Trophoblast cell (in vitro differentiated cells and primary cell): ENCODE data around the gene PRTN3.

Experiments
- DNase-seq, 2 donors: peaks; one replicate each; pipeline ENCODE4 v3.0.0-alpha.2; 2016
- H2AFZ ChIP-seq: 2 replicates; pipeline ENCODE4 v1.6.1; 2013; ENCODE audit warnings: low read length, moderate library complexity, mild to moderate bottlenecking; ENCODE audit not compliant: insufficient read depth, poor library complexity
- H2AK5ac ChIP-seq: 2 replicates; pipeline ENCODE4 v1.6.1; 2013; ENCODE audit warnings: mild to moderate bottlenecking, low read length
- H2BK120ac ChIP-seq: 2 replicates; pipeline ENCODE4 v1.6.1; 2013; ENCODE audit warnings: low read length, mild to moderate bottlenecking, moderate library complexity; ENCODE audit not compliant: insufficient read depth, poor library complexity
- H2BK12ac ChIP-seq: 2 replicates; pipeline ENCODE4 v1.6.1; 2013; ENCODE audit warnings: mild to moderate bottlenecking, low read length, moderate library complexity
- H2BK5ac ChIP-seq: 2 replicates; pipeline ENCODE4 v1.6.1; 2013; ENCODE audit warnings: low read length, low read depth, moderate library complexity, mild to moderate bottlenecking; ENCODE audit not compliant: poor library complexity
- H3K14ac ChIP-seq: 2 replicates; pipeline ENCODE4 v1.6.1; 2013; ENCODE audit warnings: mild to moderate bottlenecking, low read length
- H3K18ac ChIP-seq: 2 replicates; pipeline ENCODE4 v1.6.1; 2013; ENCODE audit warnings: mild to moderate bottlenecking, low read length
- H3K23ac ChIP-seq: 2 replicates; pipeline ENCODE4 v1.6.1; 2013; ENCODE audit warnings: low read length
- H3K27ac ChIP-seq: 2 replicates; pipeline ENCODE4 v1.5.1; 2013; ENCODE audit warnings: low read depth, mild to moderate bottlenecking, inconsistent platforms, low read length, moderate library complexity
- H3K27me3 ChIP-seq: 2 replicates; pipeline ENCODE4 v1.6.1; 2013; ENCODE audit warnings: inconsistent platforms, mild to moderate bottlenecking, low read length, moderate library complexity; ENCODE audit not compliant: insufficient read depth
- H3K36me3 ChIP-seq, 2 experiments: 1 replicate in 1 of 2; 2 replicates in 1 of 2; pipeline ENCODE4 v1.6.1; 2013; ENCODE audit warnings: low read length in 2 of 2, mild to moderate bottlenecking in 2 of 2, moderate library complexity in 1 of 2; ENCODE audit not compliant: insufficient read depth in 2 of 2, control insufficient read depth in 1 of 2
- H3K4ac ChIP-seq: 2 replicates; pipeline ENCODE4 v1.6.1; 2013; ENCODE audit warnings: low read depth, mild to moderate bottlenecking, low read length, moderate library complexity
- H3K4me1 ChIP-seq, 2 experiments: 1 replicate in 1 of 2; 2 replicates in 1 of 2; pipeline ENCODE4 v1.6.1; 2013; ENCODE audit warnings: low read length in 2 of 2, mild to moderate bottlenecking in 2 of 2, moderate library complexity in 1 of 2; ENCODE audit not compliant: insufficient read depth in 2 of 2, control insufficient read depth in 1 of 2
- H3K4me2 ChIP-seq: 2 replicates; pipeline ENCODE4 v1.6.1; 2013; ENCODE audit warnings: inconsistent platforms, mild to moderate bottlenecking, low read length, moderate library complexity
- H3K4me3 ChIP-seq: 2 replicates; pipeline ENCODE4 v1.5.1; 2013; ENCODE audit warnings: mild to moderate bottlenecking, low read depth, low read length, inconsistent platforms
- H3K79me1 ChIP-seq: one replicate; pipeline ENCODE4 v1.6.1; 2013; ENCODE audit warnings: low read length
- H3K79me2 ChIP-seq: 2 replicates; pipeline ENCODE4 v1.6.1; 2013; ENCODE audit warnings: low read length, mild to moderate bottlenecking; ENCODE audit not compliant: control insufficient read depth, insufficient read depth, poor library complexity
- H3K9ac ChIP-seq: 2 replicates; pipeline ENCODE4 v1.6.1; 2013; ENCODE audit warnings: mild to moderate bottlenecking, low read length
- H3K9me3 ChIP-seq: 2 replicates; pipeline ENCODE4 v1.6.1; 2013; ENCODE audit warnings: low read depth, mild to moderate bottlenecking, control low read depth, inconsistent platforms, low read length; ENCODE audit not compliant: insufficient read depth
- H4K12ac ChIP-seq: 2 replicates; pipeline ENCODE4 v1.6.1; 2013; ENCODE audit warnings: low read depth, mild to moderate bottlenecking, low read length, moderate library complexity
- H4K8ac ChIP-seq: 2 replicates; pipeline ENCODE4 v1.6.1; 2013; ENCODE audit warnings: low read depth, mild to moderate bottlenecking, low read length, moderate library complexity
- H4K91ac ChIP-seq: one replicate; pipeline ENCODE4 v1.6.1; 2013; ENCODE audit warnings: low read depth, mild to moderate bottlenecking, low read length, moderate library complexity
- WGBS: extraction: QIAGEN DNeasy Blood & Tissue Kit; methylation state at CpG from one replicate; pipeline ENCODE4 v1.1.7; 2013; ENCODE audit warnings: missing lambda C conversion rate; ENCODE audit not compliant: insufficient read length, insufficient coverage; ENCODE audit errors: extremely low coverage; 5-methylcytosine and 5-hydroxymethylcytosine counted together

Gene PRTN3

GRCh38 chr19:885536-886224 lies 44.9 kb downstream of the PRTN3 start:
- peaks cover 15% of the 10 kb centered on the region for H3K9me3 ChIP-seq
- H4K91ac ChIP-seq, result peak overlapping the region; percentile 58
- no peak overlapping the region for H3K4ac ChIP-seq
- H4K12ac ChIP-seq, result no peak overlapping the region
- no peak overlapping the region for H3K4me3 ChIP-seq
- WGBS, result no CpG with 5 or more reads among the region's 64 CpGs
- H2AK5ac ChIP-seq, result peak overlapping the region; percentile 11
- peaks cover 65 to 67% of the 10 kb centered on the region in 2 experiments for H3K36me3 ChIP-seq
- no peak overlapping the region for H2AFZ ChIP-seq
- no peak overlapping the region for H2BK5ac ChIP-seq
- peaks cover 2% of the 10 kb centered on the region for H3K79me2 ChIP-seq
- H4K8ac ChIP-seq, result no peak overlapping the region
- H3K14ac ChIP-seq, result peak overlapping the region; percentile 30
- no peaks in the 10 kb centered on the region for H3K27me3 ChIP-seq
- peak in 1 of 2 donors; percentile 34 for DNase-seq
- H3K79me1 ChIP-seq, result peaks cover 8% of the 10 kb centered on the region
- peaks cover 21 to 27% of the 10 kb centered on the region in 2 experiments for H3K4me1 ChIP-seq
- H3K4me2 ChIP-seq, result no peak overlapping the region
- no peak overlapping the region for H3K23ac ChIP-seq
- H2BK12ac ChIP-seq, result peak overlapping the region; percentile 4
- H3K27ac ChIP-seq, result no peak overlapping the region
- H3K18ac ChIP-seq, result peak overlapping the region; percentile 45
- H2BK120ac ChIP-seq, result peak overlapping the region; percentile 18
- H3K9ac ChIP-seq, result no peak overlapping the region

- peaks cover 2% of the 10 kb centered on the region for H3K79me2 ChIP-seq
- H3K9me3 ChIP-seq, result peaks cover 9% of the 10 kb centered on the region
- H3K9ac ChIP-seq, result no peak overlapping the region
- H4K12ac ChIP-seq, result no peak overlapping the region
- no peak overlapping the region for H2AK5ac ChIP-seq
- H2BK12ac ChIP-seq, result no peak overlapping the region
- H3K14ac ChIP-seq, result no peak overlapping the region
- no peak overlapping the region for H3K27ac ChIP-seq
- peaks cover 56 to 58% of the 10 kb centered on the region in 2 experiments for H3K36me3 ChIP-seq
- peaks cover 21 to 27% of the 10 kb centered on the region in 2 experiments for H3K4me1 ChIP-seq
- H3K79me1 ChIP-seq, result peaks cover 8% of the 10 kb centered on the region
- H3K18ac ChIP-seq, result no peak overlapping the region
- no peak overlapping the region for H3K4ac ChIP-seq
- no peak overlapping the region for H4K8ac ChIP-seq
- no CpG with 5 or more reads among the region's 16 CpGs for WGBS
- no peak overlapping the region for H3K4me2 ChIP-seq
- H3K27me3 ChIP-seq, result no peaks in the 10 kb centered on the region
- H2BK120ac ChIP-seq, result no peak overlapping the region
- no peak overlapping the region for H3K23ac ChIP-seq
- H2AFZ ChIP-seq, result no peak overlapping the region
- H2BK5ac ChIP-seq, result no peak overlapping the region
- no peak overlapping the region for H3K4me3 ChIP-seq
- DNase-seq, result no peak
- no peak overlapping the region for H4K91ac ChIP-seq
Observed at GRCh38 chr19:887072-887471, 46.3 kb downstream of the PRTN3 start.

- H3K9ac ChIP-seq, result no peak overlapping the region
Observed at GRCh38 chr19:887599-887998, 46.8 kb downstream of the PRTN3 start.

GRCh38 chr19:888581-889385 lies 48.0 kb downstream of the PRTN3 start:
- H4K8ac ChIP-seq, result no peak overlapping the region
- no CpG with 5 or more reads among the region's 30 CpGs for WGBS

More at GRCh38 chr19:887599-887998, 46.8 kb downstream of the PRTN3 start:
- Histone ChIP-seq H3K36me3 (peaks cover 50 to 52% of the 10 kb centered on the region in 2 experiments), H4K8ac (no peak overlapping the region), H3K27me3 (no peaks in the 10 kb centered on the region), H3K79me1 (peaks cover 13% of the 10 kb centered on the region), H3K14ac (no peak overlapping the region), H3K9me3 (peaks cover 5% of the 10 kb centered on the region), H3K79me2 (peaks cover 4% of the 10 kb centered on the region), H3K4ac (no peak overlapping the region), H2BK120ac (no peak overlapping the region), H3K18ac (no peak overlapping the region), H2BK12ac (no peak overlapping the region), H4K91ac (no peak overlapping the region), H3K4me2 (no peak overlapping the region), H3K4me1 (peaks cover 21 to 30% of the 10 kb centered on the region in 2 experiments), H3K23ac (no peak overlapping the region), H4K12ac (no peak overlapping the region), H2AK5ac (no peak overlapping the region), H2BK5ac (no peak overlapping the region), H3K27ac (no peak overlapping the region), H2AFZ (no peak overlapping the region), H3K4me3 (no peak overlapping the region)
- DNase-seq, result no peak
- no CpG with 5 or more reads among the region's 10 CpGs for WGBS

More at GRCh38 chr19:888581-889385, 48.0 kb downstream of the PRTN3 start:
- no peak overlapping the region for H4K91ac ChIP-seq
- H3K36me3 ChIP-seq, result peaks cover 43 to 45% of the 10 kb centered on the region in 2 experiments
- H3K4ac ChIP-seq, result no peak overlapping the region
- H3K14ac ChIP-seq, result no peak overlapping the region
- peaks cover 6% of the 10 kb centered on the region for H3K79me2 ChIP-seq
- no peak overlapping the region for H2AFZ ChIP-seq
- no peak overlapping the region for H3K4me3 ChIP-seq
- no peaks in the 10 kb centered on the region for H3K27me3 ChIP-seq
- H4K12ac ChIP-seq, result no peak overlapping the region
- peaks cover 5% of the 10 kb centered on the region for H3K9me3 ChIP-seq
- H3K18ac ChIP-seq, result no peak overlapping the region
- H3K9ac ChIP-seq, result no peak overlapping the region
- H3K4me1 ChIP-seq, result peaks cover 14 to 22% of the 10 kb centered on the region in 2 experiments
- H2BK5ac ChIP-seq, result no peak overlapping the region
- peaks cover 18% of the 10 kb centered on the region for H3K79me1 ChIP-seq
- no peak overlapping the region for H3K4me2 ChIP-seq
- no peak overlapping the region for H2AK5ac ChIP-seq
- H3K27ac ChIP-seq, result no peak overlapping the region
- H2BK12ac ChIP-seq, result no peak overlapping the region
- no peak overlapping the region for H3K23ac ChIP-seq
- H2BK120ac ChIP-seq, result no peak overlapping the region
- DNase-seq, result no peak
